ENCODE measurements around the gene ITSN2. TPM values are rescaled to one million over a fixed set of nuclear protein-coding genes. Genes with fewer than 3 reads are reported as not detected.

Gene ITSN2
- total RNA-seq, 2 donors from 2014 or later, result 12.6 to 16.8 TPM

DNA sequence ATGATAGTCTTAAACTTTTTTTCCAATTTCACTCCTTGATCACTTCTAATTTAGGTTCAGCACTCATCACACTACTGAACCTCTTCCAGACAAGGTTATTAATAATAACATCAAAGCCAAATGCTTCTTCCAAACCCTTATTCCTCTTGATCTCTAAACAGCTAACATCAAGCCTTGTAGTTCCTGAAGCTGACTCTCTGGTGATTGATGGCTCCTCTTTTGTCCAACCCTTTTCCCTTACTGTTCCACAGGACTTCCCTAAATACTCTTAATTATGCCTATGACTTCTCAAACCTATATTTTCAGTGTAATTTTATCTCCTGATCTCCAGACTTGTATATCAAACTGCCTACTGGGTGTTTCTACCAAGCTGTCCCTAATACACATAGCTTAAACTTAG is 101.6 kb downstream of the ITSN2 start:
- H3K9ac ChIP-seq (ENCODE audit: extremely low read depth, low read length, poor library complexity, severe bottlenecking), result no peak overlapping the region
- DNase-seq, result no peak
- H3K4me1 ChIP-seq (ENCODE audit: control insufficient read depth, insufficient read depth, low read length), result peaks cover 4% of the 10 kb centered on the region
- Mint-ChIP-seq H3K4me1 (no peaks in the 10 kb centered on the region), H3K27ac (no peak overlapping the region), H3K27me3 (ENCODE audit: insufficient read depth) (no peaks in the 10 kb centered on the region), H3K4me3 (no peak overlapping the region), H3K9me3 (no peaks in the 10 kb centered on the region), H3K36me3 (ENCODE audit: low read depth) (peaks cover 2% of the 10 kb centered on the region)
- H3K4me3 ChIP-seq (ENCODE audit: low read length), result no peak overlapping the region
- no peaks in the 10 kb centered on the region for H3K9me3 ChIP-seq (ENCODE audit: control insufficient read depth, low read length)
- TF ChIP-seq, protein P1, sequence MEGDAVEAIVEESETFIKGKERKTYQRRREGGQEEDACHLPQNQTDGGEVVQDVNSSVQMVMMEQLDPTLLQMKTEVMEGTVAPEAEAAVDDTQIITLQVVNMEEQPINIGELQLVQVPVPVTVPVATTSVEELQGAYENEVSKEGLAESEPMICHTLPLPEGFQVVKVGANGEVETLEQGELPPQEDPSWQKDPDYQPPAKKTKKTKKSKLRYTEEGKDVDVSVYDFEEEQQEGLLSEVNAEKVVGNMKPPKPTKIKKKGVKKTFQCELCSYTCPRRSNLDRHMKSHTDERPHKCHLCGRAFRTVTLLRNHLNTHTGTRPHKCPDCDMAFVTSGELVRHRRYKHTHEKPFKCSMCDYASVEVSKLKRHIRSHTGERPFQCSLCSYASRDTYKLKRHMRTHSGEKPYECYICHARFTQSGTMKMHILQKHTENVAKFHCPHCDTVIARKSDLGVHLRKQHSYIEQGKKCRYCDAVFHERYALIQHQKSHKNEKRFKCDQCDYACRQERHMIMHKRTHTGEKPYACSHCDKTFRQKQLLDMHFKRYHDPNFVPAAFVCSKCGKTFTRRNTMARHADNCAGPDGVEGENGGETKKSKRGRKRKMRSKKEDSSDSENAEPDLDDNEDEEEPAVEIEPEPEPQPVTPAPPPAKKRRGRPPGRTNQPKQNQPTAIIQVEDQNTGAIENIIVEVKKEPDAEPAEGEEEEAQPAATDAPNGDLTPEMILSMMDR (conservative IDR thresholded peaks at IDR 0.05), result no peak
- H3K27ac ChIP-seq (ENCODE audit: low read depth, low read length), result no peak overlapping the region
- H3K36me3 ChIP-seq (ENCODE audit: control insufficient read depth, insufficient read depth, low read length), result no peaks in the 10 kb centered on the region
- peaks cover 62% of the 10 kb centered on the region for H3K27me3 ChIP-seq (ENCODE audit: control insufficient read depth, insufficient read depth, low read length, poor library complexity, severe bottlenecking)

DNA sequence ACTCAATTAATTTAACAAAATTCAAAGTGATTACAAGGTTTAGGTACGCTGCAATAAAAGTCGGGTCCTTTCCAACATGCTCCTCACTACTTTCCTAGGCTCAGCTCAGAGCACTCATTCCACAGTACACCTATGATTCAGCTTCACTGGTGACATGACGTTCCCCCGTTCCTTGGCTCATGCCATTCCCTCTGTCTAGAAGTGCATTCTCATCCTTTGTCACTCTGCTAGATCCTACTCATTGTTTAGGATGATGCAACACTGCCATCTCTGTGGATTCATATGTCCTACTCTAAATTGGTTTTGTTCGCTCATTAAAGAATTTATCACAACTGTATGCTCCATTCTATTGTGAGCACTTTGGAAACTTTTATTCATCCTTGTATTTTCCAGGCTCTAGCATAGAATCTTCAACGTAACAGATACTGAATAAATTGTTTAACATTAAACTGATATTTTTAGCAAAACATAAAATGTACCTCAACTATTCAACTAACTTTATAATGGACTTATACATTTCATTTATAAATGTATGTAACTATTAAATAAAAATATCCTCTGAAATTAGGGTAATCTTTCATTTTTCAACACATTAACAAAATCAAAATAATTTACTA is 106.9 kb downstream of the ITSN2 start:
- Histone ChIP-seq H3K4me1 (ENCODE audit: control insufficient read depth, insufficient read depth, low read length) (no peaks in the 10 kb centered on the region), H3K9me3 (ENCODE audit: control insufficient read depth, low read length) (no peaks in the 10 kb centered on the region), H3K9ac (ENCODE audit: extremely low read depth, low read length, poor library complexity, severe bottlenecking) (no peak overlapping the region), H3K27me3 (ENCODE audit: control insufficient read depth, insufficient read depth, low read length, poor library complexity, severe bottlenecking) (peaks cover 85% of the 10 kb centered on the region), H3K27ac (ENCODE audit: low read depth, low read length) (no peak overlapping the region), H3K36me3 (ENCODE audit: control insufficient read depth, insufficient read depth, low read length) (no peaks in the 10 kb centered on the region), H3K4me3 (ENCODE audit: low read length) (no peak overlapping the region)
- Mint-ChIP-seq H3K27me3 (ENCODE audit: insufficient read depth) (no peaks in the 10 kb centered on the region), H3K4me1 (no peaks in the 10 kb centered on the region), H3K36me3 (ENCODE audit: low read depth) (peaks cover 3% of the 10 kb centered on the region), H3K4me3 (no peak overlapping the region), H3K27ac (no peak overlapping the region), H3K9me3 (no peaks in the 10 kb centered on the region)
- 92 to 95% methylated on average over 5 to 6 of the region's 6 CpGs for WGBS, 2 experiments (ENCODE audit: insufficient coverage in 1 of 2, insufficient read length in 1 of 2)
- TF ChIP-seq, protein P1 (conservative IDR thresholded peaks at IDR 0.05), result no peak
- DNase-seq, result no peak

DNA sequence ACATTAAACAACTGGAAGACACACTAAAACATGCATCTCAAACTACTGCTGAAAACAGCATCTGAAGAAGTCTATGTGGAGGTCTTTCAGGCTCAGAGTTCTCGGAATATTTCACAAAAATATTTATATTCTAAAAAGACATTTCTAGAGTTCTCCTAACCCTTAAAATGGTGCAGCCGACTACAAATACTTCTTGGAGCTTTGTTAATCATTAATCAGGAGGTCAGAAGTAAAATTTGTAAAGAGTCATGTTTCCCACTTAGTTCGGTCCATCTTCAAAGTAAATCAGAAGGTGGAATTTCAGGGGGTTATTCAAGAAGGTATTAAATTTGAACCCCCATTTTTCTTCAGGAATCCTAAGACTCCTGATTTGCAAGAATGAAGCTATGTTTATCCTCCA is 112.7 kb downstream of the ITSN2 start:
- no peaks in the 10 kb centered on the region for H3K4me1 ChIP-seq (ENCODE audit: control insufficient read depth, insufficient read depth, low read length)
- Mint-ChIP-seq H3K36me3 (ENCODE audit: low read depth) (peaks cover 9% of the 10 kb centered on the region), H3K4me1 (no peaks in the 10 kb centered on the region), H3K27me3 (ENCODE audit: insufficient read depth) (no peaks in the 10 kb centered on the region), H3K9me3 (no peaks in the 10 kb centered on the region), H3K4me3 (no peak overlapping the region), H3K27ac (no peak overlapping the region)
- peaks cover 49% of the 10 kb centered on the region for H3K27me3 ChIP-seq (ENCODE audit: control insufficient read depth, insufficient read depth, low read length, poor library complexity, severe bottlenecking)
- no peaks in the 10 kb centered on the region for H3K9me3 ChIP-seq (ENCODE audit: control insufficient read depth, low read length)
- H3K27ac ChIP-seq (ENCODE audit: low read depth, low read length), result no peak overlapping the region
- no peak overlapping the region for H3K4me3 ChIP-seq (ENCODE audit: low read length)
- no peak overlapping the region for H3K9ac ChIP-seq (ENCODE audit: extremely low read depth, low read length, poor library complexity, severe bottlenecking)
- TF ChIP-seq, protein P1 (conservative IDR thresholded peaks at IDR 0.05), result no peak
- no peak for DNase-seq
- peaks cover 9% of the 10 kb centered on the region for H3K36me3 ChIP-seq (ENCODE audit: control insufficient read depth, insufficient read depth, low read length)
- WGBS, 2 experiments (ENCODE audit: insufficient coverage in 1 of 2, insufficient read length in 1 of 2), result 88 to 100% methylated on average over 2 to 3 of the region's 3 CpGs

All from endodermal cell (in vitro differentiated cells).